GM21423 (cell line): ENCODE results near the gene IL9.
"Not testable (repeated sequence)": the region's sequence is repeated elsewhere in the genome, so short reads cannot be mapped to it uniquely, and the experiment has no call there.

ENCODE experiments used
- ATAC-seq: cut with Tn5 transposase; IDR thresholded peaks from one replicate; pipeline ENCODE4 v1.9.1; 2021; ENCODE audit warnings: mild to moderate bottlenecking, moderate library complexity; ENCODE audit not compliant: unreplicated experiment

The IL9 gene

GRCh38 chr5:135869935-135870334, 25.7 kb downstream of the IL9 start:
- ATAC-seq: no peak

GRCh38 chr5:135869276-135869675, 26.4 kb downstream of the IL9 start:
- no peak for ATAC-seq

DNA sequence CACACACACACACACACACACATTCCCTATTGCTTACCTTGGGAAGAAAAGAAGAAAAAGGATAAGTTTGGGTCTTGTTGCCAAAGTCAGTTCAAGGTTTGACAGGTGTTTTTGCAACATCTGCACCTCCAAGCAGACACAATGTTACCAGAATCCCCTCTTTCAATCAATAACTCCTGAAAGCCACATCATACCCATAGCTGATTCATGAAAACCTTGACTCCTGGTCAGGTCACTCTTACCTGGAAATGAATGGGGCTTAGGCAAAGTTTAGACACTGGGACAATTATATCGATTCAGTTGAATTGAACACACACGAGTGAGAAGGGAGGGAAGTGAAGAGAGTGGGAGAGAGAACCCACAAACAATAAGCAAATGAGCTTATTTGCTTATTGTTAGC, 27.0 kb downstream of the IL9 start:
- ATAC-seq: no peak

- no peak for ATAC-seq
Observed at GRCh38 chr5:135867599-135867998, 28.0 kb downstream of the IL9 start.

DNA sequence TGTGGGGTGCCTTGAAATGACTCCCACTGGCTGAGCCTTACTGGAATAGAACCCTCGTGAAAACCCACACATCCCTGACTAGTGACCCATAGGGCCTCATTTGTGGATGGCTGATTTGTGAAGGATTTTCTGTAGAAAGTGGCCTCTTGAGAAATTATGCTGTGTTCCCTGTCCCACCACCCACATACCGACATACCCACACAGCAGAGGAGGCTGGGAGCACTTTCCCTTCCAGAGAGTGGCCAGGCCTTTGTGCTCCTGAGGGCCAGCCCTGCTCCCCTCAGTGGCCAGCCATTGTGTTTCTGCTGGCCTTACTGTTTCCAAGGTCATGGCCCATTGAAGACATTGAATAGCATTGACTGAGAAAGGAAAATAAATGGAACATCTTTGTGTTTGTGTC, 29.6 kb downstream of the IL9 start:
- no peak for ATAC-seq

- no peak for ATAC-seq
Observed at GRCh38 chr5:135864503-135865435, 30.9 kb downstream of the IL9 start.

GRCh38 chr5:135862744-135863143, 32.9 kb downstream of the IL9 start:
- no peak for ATAC-seq

- ATAC-seq: no peak
Observed at GRCh38 chr5:135862086-135862485, 33.6 kb downstream of the IL9 start.

DNA sequence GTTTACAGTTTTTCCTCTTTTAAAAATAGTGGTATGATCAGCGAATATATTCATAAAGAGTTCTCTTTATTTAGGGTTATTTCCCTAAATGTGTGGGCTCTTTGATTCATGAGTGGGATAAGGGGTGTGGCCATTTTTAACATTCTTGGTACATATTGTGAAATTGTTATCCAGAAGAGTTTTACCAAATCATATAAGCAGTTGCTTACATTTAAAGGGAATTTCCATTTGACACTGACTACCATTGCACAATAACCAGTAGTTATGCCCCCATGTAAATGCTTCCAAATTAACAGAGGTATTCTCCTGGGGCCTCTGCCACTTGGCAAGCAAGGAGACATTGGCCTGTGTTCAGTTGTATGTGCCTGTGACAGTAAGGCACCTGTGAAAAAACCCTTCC, 34.0 kb downstream of the IL9 start:
- ATAC-seq: no peak

DNA sequence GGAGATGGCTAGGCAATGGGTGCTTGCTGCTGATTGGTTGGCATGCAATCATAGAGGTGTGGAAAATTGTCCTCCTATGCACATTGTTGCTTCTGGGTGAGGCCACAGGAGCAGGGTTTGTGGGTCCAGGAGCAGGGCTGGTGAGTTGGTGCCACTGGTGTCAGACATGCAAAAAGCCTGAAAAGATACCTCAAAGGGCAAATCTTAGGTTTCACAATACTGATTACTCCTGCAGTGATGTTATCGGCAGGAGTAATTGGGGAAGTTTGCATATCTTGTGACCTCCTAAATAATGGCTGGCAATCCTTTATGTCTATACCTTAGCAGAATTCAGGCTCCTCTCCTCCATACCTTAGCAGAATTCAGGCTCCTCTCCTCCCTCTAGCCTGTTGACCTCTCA, 36.0 kb downstream of the IL9 start:
- no peak for ATAC-seq

DNA sequence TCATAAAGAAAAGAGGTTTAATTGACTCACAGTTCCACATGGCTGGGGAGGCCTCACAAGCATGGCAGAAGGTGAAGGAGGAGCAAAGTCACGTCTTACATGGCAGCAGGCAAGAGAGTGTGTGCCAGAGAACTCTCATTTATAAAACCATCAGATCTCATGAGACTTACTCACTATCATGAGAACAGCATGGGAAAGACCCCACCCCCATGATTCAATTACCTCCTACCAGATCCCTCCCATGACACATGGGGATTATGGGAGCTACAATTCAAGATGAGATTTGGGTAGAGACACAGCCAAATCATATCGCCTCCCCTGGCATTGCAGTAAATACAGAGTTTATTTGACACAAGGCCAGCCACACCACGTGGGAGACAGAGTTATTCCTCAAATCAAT, 36.5 kb downstream of the IL9 start:
- not testable (repeated sequence) for ATAC-seq

DNA sequence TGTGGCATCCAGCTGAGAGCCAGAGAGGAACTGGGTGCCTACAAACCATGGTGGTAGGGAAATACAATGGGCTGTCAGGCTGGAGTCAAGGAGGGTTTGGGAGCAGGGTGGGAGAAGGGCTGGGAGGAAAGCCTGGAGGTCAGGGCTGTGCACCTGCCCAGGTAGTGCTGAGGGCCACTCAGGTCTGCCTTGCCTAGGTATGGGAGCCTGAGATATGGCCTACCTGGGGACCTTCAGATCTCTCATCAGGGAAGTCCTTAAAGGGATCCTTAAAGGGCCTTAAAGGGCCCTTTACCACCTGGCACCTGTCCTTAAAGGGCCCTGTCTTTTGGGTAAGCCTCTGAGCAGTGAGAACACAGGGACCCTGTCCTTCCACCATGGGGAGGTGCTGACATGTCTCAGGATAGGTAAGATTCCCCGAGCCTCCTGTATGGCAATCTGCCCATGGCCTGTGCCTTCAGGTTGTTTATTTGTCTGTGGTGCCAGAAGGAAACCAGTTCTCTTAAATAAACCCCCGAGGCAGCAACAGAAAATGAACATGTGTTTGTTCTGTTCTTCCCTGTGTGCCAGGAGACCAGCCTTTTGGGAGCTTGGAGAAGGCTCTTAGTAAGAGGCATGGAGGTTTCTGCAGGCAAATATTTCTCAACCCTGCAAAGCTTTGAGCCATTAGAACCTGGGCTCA, 37.9 kb downstream of the IL9 start:
- no peak for ATAC-seq

GRCh38 chr5:135851915-135852845, 43.5 kb downstream of the IL9 start:
- ATAC-seq: no peak

DNA sequence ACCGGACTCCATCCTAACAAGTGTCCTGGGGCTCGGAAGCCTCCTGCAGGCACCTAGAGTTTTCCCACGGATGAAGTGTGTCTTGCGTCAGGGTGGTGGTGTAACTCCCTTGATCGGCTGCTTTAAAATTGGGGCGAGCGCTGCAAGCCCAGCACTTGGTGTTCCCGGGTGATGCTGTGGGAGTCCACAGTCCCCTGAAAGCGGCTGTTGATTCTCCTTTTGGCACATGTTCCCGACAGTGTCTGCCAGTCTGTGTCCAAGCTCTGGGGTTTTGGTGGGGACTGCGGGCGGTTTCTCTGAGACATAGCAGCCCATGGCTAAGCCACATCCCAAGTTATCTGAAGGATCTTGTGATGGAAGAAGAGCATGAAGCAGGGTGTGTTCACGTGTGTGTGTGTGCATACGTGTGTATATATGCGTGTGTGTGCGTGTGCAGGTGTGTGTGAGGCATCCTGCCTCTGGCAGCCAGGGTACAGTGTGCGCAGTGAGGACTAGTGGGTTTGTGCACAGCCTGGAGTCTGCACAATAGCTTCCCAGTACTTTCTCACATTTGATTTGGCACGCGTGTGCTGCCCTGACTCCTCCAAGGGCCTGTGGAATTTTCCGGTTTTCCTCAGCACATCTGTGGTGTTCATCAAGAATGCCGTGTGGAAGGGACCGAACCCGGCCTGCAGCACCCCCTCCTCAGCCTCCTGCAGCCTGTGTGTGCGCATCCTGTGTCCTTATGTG, 44.3 kb downstream of the IL9 start:
- ATAC-seq: no peak

- ATAC-seq: no peak
Observed at GRCh38 chr5:135850671-135851070, 45.0 kb downstream of the IL9 start.

- ATAC-seq: no peak
Observed at GRCh38 chr5:135850231-135850630, 45.4 kb downstream of the IL9 start.

- ATAC-seq: no peak
Observed at GRCh38 chr5:135847976-135848375, 47.7 kb downstream of the IL9 start.

- ATAC-seq: no peak
Observed at GRCh38 chr5:135846311-135846710, 49.3 kb downstream of the IL9 start.

GRCh38 chr5:135843571-135844337, 51.9 kb downstream of the IL9 start:
- ATAC-seq: no peak

DNA sequence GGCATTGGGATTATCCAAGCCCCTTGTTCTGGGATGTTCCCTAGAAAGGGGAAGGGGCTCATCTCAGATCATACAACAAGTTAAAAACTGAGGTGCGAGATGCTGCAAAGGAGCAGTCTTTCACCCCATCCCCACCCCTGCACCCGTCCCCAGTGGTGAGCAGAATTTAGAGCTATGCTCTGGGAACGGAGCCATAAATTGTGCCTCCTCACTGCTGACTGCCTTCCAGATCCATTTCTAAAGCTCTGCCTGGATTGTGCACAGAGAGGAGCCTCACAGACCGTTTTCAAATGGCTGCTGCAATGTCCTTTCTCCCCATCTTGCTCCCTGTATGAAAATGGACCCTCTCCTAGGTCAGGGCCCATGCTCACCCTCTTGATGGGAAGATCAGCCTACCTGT, 52.9 kb downstream of the IL9 start:
- no peak for ATAC-seq
